Measurements from ENCODE around the gene LEKR1.
"Not testable (repeated sequence)": the region's sequence is repeated elsewhere in the genome, so short reads cannot be mapped to it uniquely, and the experiment has no call there.

LEKR1 gene

GRCh38 chr3:156816091-156816793, 9.9 kb upstream of the LEKR1 start:
- no peaks in the 10 kb centered on the region for H3K36me3 ChIP-seq (ENCODE audit: insufficient read depth, low read length)
- peaks cover 2% of the 10 kb centered on the region for H3K27me3 ChIP-seq (ENCODE audit: insufficient read depth, low read length)
- no peaks in the 10 kb centered on the region for H3K9me3 ChIP-seq (ENCODE audit: low read length)
- peak overlapping the region; percentile 96 for H2AFZ ChIP-seq (ENCODE audit: low read depth, low read length)
- H3K4me1 ChIP-seq (ENCODE audit: insufficient read depth, low read length) = no peaks in the 10 kb centered on the region
- peak overlapping the region; percentile 50 for H3K4me3 ChIP-seq (ENCODE audit: low read length)

- Histone ChIP-seq H3K9me3 (ENCODE audit: low read length) (no peaks in the 10 kb centered on the region), H3K4me1 (ENCODE audit: insufficient read depth, low read length) (no peaks in the 10 kb centered on the region), H2AFZ (ENCODE audit: low read depth, low read length) (peak overlapping the region; percentile 96), H3K4me3 (ENCODE audit: low read length) (peak overlapping the region; percentile 50), H3K27me3 (ENCODE audit: insufficient read depth, low read length) (peaks cover 2% of the 10 kb centered on the region), H3K36me3 (ENCODE audit: insufficient read depth, low read length) (no peaks in the 10 kb centered on the region)
Observed at GRCh38 chr3:156816794-156817645, 9.1 kb upstream of the LEKR1 start.

GRCh38 chr3:156817646-156818272, 8.4 kb upstream of the LEKR1 start:
- peaks cover 2% of the 10 kb centered on the region for H3K27me3 ChIP-seq (ENCODE audit: insufficient read depth, low read length)
- H3K4me3 ChIP-seq (ENCODE audit: low read length) = peak overlapping the region; percentile 50
- H2AFZ ChIP-seq (ENCODE audit: low read depth, low read length) = peak overlapping the region; percentile 96
- no peaks in the 10 kb centered on the region for H3K4me1 ChIP-seq (ENCODE audit: insufficient read depth, low read length)
- H3K36me3 ChIP-seq (ENCODE audit: insufficient read depth, low read length) = no peaks in the 10 kb centered on the region
- H3K9me3 ChIP-seq (ENCODE audit: low read length) = no peaks in the 10 kb centered on the region

GRCh38 chr3:156818273-156818651, 7.9 kb upstream of the LEKR1 start:
- no peak overlapping the region for H3K4me3 ChIP-seq (ENCODE audit: low read length)

GRCh38 chr3:156818890-156819289, 7.3 kb upstream of the LEKR1 start:
- no peak overlapping the region for H3K4me3 ChIP-seq (ENCODE audit: low read length)
- no peaks in the 10 kb centered on the region for H3K36me3 ChIP-seq (ENCODE audit: insufficient read depth, low read length)
- H3K27me3 ChIP-seq (ENCODE audit: insufficient read depth, low read length) = peaks cover 2% of the 10 kb centered on the region
- no peak overlapping the region for H2AFZ ChIP-seq (ENCODE audit: low read depth, low read length)
- no peaks in the 10 kb centered on the region for H3K9me3 ChIP-seq (ENCODE audit: low read length)
- no peaks in the 10 kb centered on the region for H3K4me1 ChIP-seq (ENCODE audit: insufficient read depth, low read length)

More at GRCh38 chr3:156818273-156818651, 7.9 kb upstream of the LEKR1 start:
- H2AFZ ChIP-seq (ENCODE audit: low read depth, low read length) = no peak overlapping the region
- H3K4me1 ChIP-seq (ENCODE audit: insufficient read depth, low read length) = no peaks in the 10 kb centered on the region
- no peaks in the 10 kb centered on the region for H3K36me3 ChIP-seq (ENCODE audit: insufficient read depth, low read length)
- peaks cover 2% of the 10 kb centered on the region for H3K27me3 ChIP-seq (ENCODE audit: insufficient read depth, low read length)
- H3K9me3 ChIP-seq (ENCODE audit: low read length) = no peaks in the 10 kb centered on the region

- Histone ChIP-seq H3K4me3 (ENCODE audit: low read length) (no peak overlapping the region), H3K36me3 (ENCODE audit: insufficient read depth, low read length) (no peaks in the 10 kb centered on the region)
Observed at GRCh38 chr3:156819842-156820691, 6.1 kb upstream of the LEKR1 start.

GRCh38 chr3:156820692-156821080, 5.5 kb upstream of the LEKR1 start:
- Histone ChIP-seq H3K27me3 (ENCODE audit: insufficient read depth, low read length) (peaks cover 2% of the 10 kb centered on the region), H3K4me1 (ENCODE audit: insufficient read depth, low read length) (no peaks in the 10 kb centered on the region), H2AFZ (ENCODE audit: low read depth, low read length) (no peak overlapping the region), H3K36me3 (ENCODE audit: insufficient read depth, low read length) (no peaks in the 10 kb centered on the region), H3K4me3 (ENCODE audit: low read length) (no peak overlapping the region), H3K9me3 (ENCODE audit: low read length) (no peaks in the 10 kb centered on the region)

More at GRCh38 chr3:156819842-156820691, 6.1 kb upstream of the LEKR1 start:
- H3K4me1 ChIP-seq (ENCODE audit: insufficient read depth, low read length) = no peaks in the 10 kb centered on the region
- no peaks in the 10 kb centered on the region for H3K9me3 ChIP-seq (ENCODE audit: low read length)
- H2AFZ ChIP-seq (ENCODE audit: low read depth, low read length) = no peak overlapping the region
- peaks cover 2% of the 10 kb centered on the region for H3K27me3 ChIP-seq (ENCODE audit: insufficient read depth, low read length)

- not testable (repeated sequence) for H3K4me1 ChIP-seq (ENCODE audit: insufficient read depth, low read length); H2AFZ ChIP-seq (ENCODE audit: low read depth, low read length); H3K27me3 ChIP-seq (ENCODE audit: insufficient read depth, low read length); H3K9me3 ChIP-seq (ENCODE audit: low read length); H3K4me3 ChIP-seq (ENCODE audit: low read length); H3K36me3 ChIP-seq (ENCODE audit: insufficient read depth, low read length)
Observed at GRCh38 chr3:156822626-156823260, 3.4 kb upstream of the LEKR1 start.

GRCh38 chr3:156825795-156826143, 384 bp upstream of the LEKR1 start:
- no peaks in the 10 kb centered on the region for H3K9me3 ChIP-seq (ENCODE audit: low read length)
- H3K4me1 ChIP-seq (ENCODE audit: insufficient read depth, low read length) = no peaks in the 10 kb centered on the region
- H3K27me3 ChIP-seq (ENCODE audit: insufficient read depth, low read length) = no peaks in the 10 kb centered on the region
- H2AFZ ChIP-seq (ENCODE audit: low read depth, low read length) = no peak overlapping the region
- H3K4me3 ChIP-seq (ENCODE audit: low read length) = peak overlapping the region; percentile 56
- no peaks in the 10 kb centered on the region for H3K36me3 ChIP-seq (ENCODE audit: insufficient read depth, low read length)

- Histone ChIP-seq H3K4me3 (ENCODE audit: low read length) (peak overlapping the region; percentile 56), H3K9me3 (ENCODE audit: low read length) (no peaks in the 10 kb centered on the region), H3K27me3 (ENCODE audit: insufficient read depth, low read length) (no peaks in the 10 kb centered on the region), H3K4me1 (ENCODE audit: insufficient read depth, low read length) (no peaks in the 10 kb centered on the region), H2AFZ (ENCODE audit: low read depth, low read length) (no peak overlapping the region), H3K36me3 (ENCODE audit: insufficient read depth, low read length) (no peaks in the 10 kb centered on the region)
Observed at GRCh38 chr3:156826896-156827882, 1.0 kb downstream of the LEKR1 start.

GRCh38 chr3:156831006-156831405, 4.9 kb downstream of the LEKR1 start:
- Histone ChIP-seq H3K4me3 (ENCODE audit: low read length) (no peak overlapping the region), H3K9me3 (ENCODE audit: low read length) (no peaks in the 10 kb centered on the region), H2AFZ (ENCODE audit: low read depth, low read length) (no peak overlapping the region), H3K36me3 (ENCODE audit: insufficient read depth, low read length) (no peaks in the 10 kb centered on the region), H3K4me1 (ENCODE audit: insufficient read depth, low read length) (no peaks in the 10 kb centered on the region), H3K27me3 (ENCODE audit: insufficient read depth, low read length) (no peaks in the 10 kb centered on the region)

All from neuron (in vitro differentiated cells).